GM21381 (cell line): ENCODE measurements around the gene TOLLIP.
"Not testable (repeated sequence)": the region's sequence is repeated elsewhere in the genome, so short reads cannot be mapped to it uniquely, and the experiment has no call there.

Source experiments
- ATAC-seq: cut with Tn5 transposase; IDR thresholded peaks from one replicate; pipeline ENCODE4 v1.9.1; 2021; ENCODE audit warnings: mild to moderate bottlenecking, moderate library complexity; ENCODE audit not compliant: unreplicated experiment

TOLLIP gene

GRCh38 chr11:1309498-1310317 lies at the start of gene TOLLIP:
Gene TOLLIP (minus strand): TSS chr11:1309632. CDS start chr11:1309498, 134 bp downstream.
- ATAC-seq, result peak; percentile 76

- not testable (repeated sequence) for ATAC-seq
Measured at GRCh38 chr11:1358931-1359330, 49.5 kb upstream of the TOLLIP start.

DNA sequence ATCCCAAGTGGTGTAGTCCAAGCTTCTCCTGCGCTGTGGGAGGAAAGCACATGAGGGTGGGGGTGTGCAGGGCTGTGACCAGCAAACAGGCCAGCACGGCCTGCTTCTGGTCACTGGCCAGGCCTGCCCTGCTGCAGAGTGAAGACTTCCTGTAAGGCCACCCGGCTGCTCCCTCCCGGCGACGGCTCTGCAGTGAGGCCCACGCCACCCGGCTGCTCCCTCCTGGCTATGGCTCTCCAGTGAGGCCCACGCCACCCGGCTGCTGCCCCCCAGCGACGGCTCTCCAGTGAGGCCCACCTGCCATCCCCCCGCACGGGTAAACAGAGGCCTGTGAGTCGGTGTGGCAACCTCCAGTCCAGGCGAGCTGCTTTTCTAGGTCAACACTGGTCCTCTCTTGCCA lies 48.9 kb upstream of the TOLLIP start:
- no peak for ATAC-seq

DNA sequence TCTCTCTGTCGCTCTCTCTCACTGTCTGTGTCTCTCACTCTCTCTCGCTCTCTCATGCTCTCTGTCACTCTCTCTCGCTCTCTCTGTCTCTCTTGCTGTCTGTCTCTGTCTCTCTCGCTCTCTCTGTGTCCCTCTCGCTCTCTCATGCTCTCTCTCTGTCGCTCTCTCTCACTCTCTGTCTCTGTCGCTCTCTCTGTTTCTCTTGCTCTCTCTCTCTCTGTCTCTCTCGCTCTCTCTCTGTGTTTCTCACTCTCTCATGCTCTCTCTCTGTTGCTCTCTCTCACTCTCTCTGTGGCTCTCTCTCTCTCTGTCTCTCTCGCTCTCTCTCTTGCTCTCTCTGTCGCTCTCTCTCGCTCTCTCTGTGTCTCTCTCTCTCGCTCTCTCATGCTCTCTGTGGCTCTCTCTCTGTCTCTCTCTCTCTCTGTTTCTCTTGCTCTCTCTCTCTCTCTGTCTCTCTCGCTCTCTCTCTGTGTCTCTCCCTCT lies 47.1 kb upstream of the TOLLIP start:
- no peak for ATAC-seq

- ATAC-seq, result no peak
Measured at GRCh38 chr11:1356007-1356435, 46.6 kb upstream of the TOLLIP start.

- no peak for ATAC-seq
Measured at GRCh38 chr11:1354125-1354938, 44.9 kb upstream of the TOLLIP start.

DNA sequence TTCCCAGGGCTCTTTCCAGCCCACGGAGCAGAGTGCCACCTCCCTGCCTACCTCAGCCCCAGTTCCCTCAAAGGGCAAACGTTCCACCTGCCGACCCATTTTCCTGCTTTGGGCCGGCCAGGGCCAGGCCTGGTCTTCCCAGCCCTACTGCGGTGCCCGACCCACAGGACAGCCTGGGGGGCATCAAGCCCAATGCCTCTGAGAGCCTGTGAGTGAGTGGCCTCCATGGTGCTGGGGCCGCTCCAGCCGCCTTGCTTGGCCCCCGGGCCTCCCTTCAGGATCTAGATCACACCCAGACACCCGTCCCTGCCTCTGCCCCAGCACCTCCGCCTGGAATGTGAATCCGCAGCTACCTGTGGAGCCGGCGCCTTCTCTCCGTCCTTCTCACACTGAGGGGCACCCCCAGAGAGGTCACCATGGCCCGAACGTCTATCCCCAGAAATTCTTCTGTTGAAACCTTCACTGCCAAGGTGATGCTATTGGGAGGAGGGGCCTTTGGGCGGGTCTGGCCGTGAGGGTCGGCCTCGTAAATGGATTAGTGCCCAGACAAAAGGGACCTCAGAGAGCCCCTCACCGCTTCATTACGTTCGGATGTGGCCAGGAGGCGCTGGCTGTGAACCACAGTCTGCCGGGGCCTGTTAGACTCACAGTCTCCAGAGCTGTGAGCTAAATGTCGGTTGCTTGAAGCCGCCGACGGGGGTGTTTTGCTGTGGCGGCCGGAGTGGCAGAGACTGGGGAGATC lies 44.1 kb upstream of the TOLLIP start:
- ATAC-seq, result no peak

GRCh38 chr11:1352696-1353382 lies 43.4 kb upstream of the TOLLIP start:
- ATAC-seq, result no peak

DNA sequence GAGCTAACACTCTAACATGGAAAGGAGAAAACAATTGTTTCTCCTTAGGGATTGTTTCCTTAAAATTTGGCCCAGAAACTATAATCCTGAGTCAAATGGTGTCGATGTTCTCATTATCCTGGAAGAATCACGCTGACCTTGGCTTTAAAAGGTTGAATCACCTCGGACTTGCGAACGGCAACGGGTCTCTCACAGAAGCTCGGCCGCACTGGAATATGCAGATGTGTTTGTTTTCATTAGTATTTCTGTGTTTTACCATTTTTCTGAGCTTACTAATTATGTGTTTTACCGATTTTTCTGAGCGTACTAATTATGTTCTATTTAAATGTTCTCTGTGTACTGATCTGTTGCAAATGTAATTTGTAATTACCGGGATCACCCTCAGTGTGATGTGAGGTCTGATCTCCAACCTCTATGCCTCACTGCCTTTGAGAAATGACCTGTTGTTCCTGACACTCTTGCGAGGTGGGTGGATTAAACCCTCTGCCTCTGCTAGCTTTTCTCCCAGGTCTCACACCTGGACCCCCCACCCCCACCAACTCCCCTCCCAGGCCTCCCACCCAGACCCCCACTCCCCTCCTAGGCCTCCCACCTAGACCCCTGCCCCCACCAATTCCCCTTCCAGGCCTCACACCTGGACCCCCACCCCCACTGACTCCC lies 42.0 kb upstream of the TOLLIP start:
- ATAC-seq, result no peak

- ATAC-seq, result no peak
Measured at GRCh38 chr11:1350086-1350725, 40.8 kb upstream of the TOLLIP start.

DNA sequence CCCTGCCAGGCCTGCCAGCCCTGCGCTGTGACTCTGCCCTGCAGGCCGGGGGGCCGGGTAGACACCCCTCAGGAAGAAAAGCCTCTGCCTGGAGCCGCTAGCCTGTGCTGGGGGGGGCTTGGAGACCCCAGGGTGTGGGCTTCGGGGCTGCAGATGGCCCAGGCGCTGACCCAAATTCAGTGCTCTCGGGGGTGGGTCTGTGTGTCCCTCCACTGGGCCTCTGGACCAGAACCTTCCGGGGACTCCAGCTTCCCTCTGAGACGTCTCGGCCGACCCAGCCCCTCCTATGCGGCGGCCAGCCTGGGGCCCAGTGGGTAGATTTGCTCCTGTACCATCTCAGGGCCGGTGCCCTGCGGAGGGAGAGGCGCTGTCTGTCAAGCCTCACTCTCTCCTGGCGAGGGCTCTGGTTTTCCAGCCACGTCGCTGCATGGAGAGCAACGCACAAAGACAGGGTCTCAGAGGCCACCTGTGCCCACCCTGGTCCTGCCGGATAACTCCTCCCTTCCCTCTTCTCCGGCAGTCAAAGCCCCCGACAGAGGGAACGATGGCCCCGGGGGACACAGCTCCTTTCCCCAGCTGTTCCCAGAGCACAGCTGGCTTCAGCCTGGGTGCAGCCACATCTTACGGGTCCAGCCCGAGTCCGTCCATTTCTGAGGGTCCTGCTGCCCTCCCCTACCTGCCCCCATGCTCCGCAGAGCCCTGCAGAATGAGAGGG lies 40.1 kb upstream of the TOLLIP start:
- ATAC-seq, result no peak

DNA sequence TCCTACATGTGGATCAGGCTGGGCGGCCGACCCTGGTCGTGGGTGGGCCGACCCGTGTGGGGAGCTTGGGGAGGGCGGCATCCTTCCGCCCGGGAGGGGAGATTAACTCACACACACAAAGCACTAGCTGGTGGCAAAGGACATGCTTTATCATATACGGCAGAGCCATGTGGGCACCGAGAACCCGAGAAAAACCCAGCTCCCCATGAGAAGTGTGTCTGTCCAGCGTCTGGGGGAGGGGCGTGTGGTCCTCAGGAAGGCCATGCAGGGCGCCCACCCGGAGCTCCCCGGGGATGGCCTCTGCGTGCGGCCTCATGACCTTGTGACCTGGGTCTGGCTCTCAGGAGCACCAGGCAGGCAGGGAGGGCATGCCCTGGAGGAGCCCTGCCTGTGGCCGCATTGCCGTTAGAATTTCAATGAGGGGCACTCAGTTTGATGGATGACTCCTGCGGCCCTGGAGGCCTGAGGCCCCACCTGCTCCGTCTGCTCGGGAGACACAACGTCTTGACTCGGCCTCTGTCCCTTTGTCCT lies 39.4 kb upstream of the TOLLIP start:
- ATAC-seq, result no peak

DNA sequence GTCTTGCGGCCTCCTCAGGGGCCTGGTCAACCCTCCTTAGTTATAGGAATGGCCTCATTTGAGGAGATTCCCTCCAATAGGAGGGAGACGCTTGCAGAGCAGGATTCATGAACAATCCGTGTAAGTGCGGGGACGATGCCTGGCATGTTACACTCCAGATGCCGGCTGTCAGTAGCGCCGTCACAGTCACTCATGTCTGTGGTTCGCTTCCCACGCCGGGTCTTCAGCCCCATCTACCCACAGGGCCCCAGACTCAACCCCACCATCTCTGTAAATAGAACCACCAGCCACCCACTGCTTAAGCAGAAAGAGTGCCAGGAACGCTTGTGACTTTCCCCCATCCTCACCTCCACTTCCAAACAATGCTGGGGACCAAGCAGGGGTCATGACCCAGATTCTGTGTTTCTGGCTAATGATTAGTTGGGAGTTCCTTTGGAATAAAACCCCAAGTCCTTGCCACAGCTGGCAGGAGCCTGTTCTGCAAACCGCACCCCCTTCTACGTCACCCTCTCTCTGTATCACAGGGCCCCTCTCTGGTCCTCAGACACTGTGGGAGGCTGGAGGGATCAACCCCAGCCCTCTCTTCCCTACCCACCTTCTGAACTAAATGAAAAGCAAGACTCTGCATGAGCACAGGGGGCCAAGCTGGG lies 38.8 kb upstream of the TOLLIP start:
- ATAC-seq, result no peak

GRCh38 chr11:1347411-1347999 lies 38.1 kb upstream of the TOLLIP start:
- not testable (repeated sequence) for ATAC-seq

GRCh38 chr11:1346669-1347390 lies 37.4 kb upstream of the TOLLIP start:
- no peak for ATAC-seq

GRCh38 chr11:1345737-1346513 lies 36.5 kb upstream of the TOLLIP start:
- ATAC-seq, result no peak
